H1 (cell line): ENCODE data around the gene PXDC1. TPM values are rescaled to one million over a fixed set of nuclear protein-coding genes. Genes with fewer than 3 reads are reported as not detected.
A peak's percentile ranks its signal among the peaks of the same experiment; 100 is the strongest.

Source experiments
- CTCF ChIA-PET: fragments of 300-600 bp; sonication (Branson Sonifier 250); formaldehyde crosslinking; loops from one replicate; lab custom pipeline; 2021; ENCODE audit not compliant: partially characterized antibody; lab: Charles Lee
- POLR2A ChIA-PET: fragments of 300-600 bp; sonication (Branson Sonifier 250); formaldehyde crosslinking; loops from one replicate; lab custom pipeline; 2021; ENCODE audit warnings: inconsistent platforms; ENCODE audit not compliant: partially characterized antibody; lab: Charles Lee
- DNase-seq, 2 experiments: peaks; one replicate each; pipeline versions ENCODE4 v3.0.0 to v3.0.0-alpha.2; 2010 to 2022; ENCODE audit warnings: low spot score in 2 of 2, low read depth in 1 of 2, mixed read lengths in 1 of 2
- FAIRE-seq: peaks from 2 replicates; lab custom pipeline; 2011; peaks lifted over from hg19 to GRCh38; lab: Jason Lieb, UNC
- H2AFZ ChIP-seq: 2 replicates; pipeline ENCODE4 v1.8.1; 2012; ENCODE audit warnings: low read length, inconsistent platforms
- H2AK5ac ChIP-seq: 2 replicates; pipeline ENCODE4 v1.6.1; 2013; ENCODE audit warnings: low read depth, low read length
- H2BK120ac ChIP-seq: replicated peaks from 2 replicates; pipeline ENCODE3; 2013; ENCODE audit warnings: low read depth, low read length, inconsistent platforms
- H2BK12ac ChIP-seq: 2 replicates; pipeline ENCODE4 v1.6.1; 2013; ENCODE audit warnings: low read depth, low read length
- H2BK15ac ChIP-seq: 2 replicates; pipeline ENCODE4 v1.6.1; 2013; ENCODE audit warnings: low read length
- H2BK20ac ChIP-seq: 2 replicates; pipeline ENCODE4 v1.6.1; 2013; ENCODE audit warnings: low read length
- H2BK5ac ChIP-seq: 2 replicates; pipeline ENCODE4 v1.6.1; 2013; ENCODE audit warnings: low read depth, low read length
- H3K14ac ChIP-seq: 2 replicates; pipeline ENCODE4 v1.6.1; 2013; ENCODE audit warnings: inconsistent platforms; ENCODE audit not compliant: insufficient read length
- H3K18ac ChIP-seq: 2 replicates; pipeline ENCODE4 v1.6.1; 2013; ENCODE audit warnings: low read length; ENCODE audit errors: extremely low read depth
- H3K23ac ChIP-seq: 2 replicates; pipeline ENCODE4 v1.6.1; 2013; ENCODE audit warnings: inconsistent platforms; ENCODE audit not compliant: insufficient read length
- H3K23me2 ChIP-seq: 2 replicates; pipeline ENCODE4 v1.6.1; 2013; ENCODE audit warnings: low read depth, low read length
- H3K27ac ChIP-seq: 2 replicates; pipeline ENCODE4 v1.6.1; 2011; ENCODE audit warnings: low read depth, low read length, inconsistent platforms
- H3K27me3 ChIP-seq, 4 experiments: replicated peaks in 1 of 4; 1 replicate in 1 of 4; 2 replicates in 3 of 4; pipeline versions ENCODE4 v1.6.1 to v1.8.1; 2011 to 2013; ENCODE audit warnings: low read length in 3 of 4, mild to moderate bottlenecking in 3 of 4, inconsistent platforms in 2 of 4, mixed read lengths in 2 of 4, moderate library complexity in 1 of 4; ENCODE audit not compliant: control insufficient read depth in 3 of 4, insufficient read depth in 3 of 4; ENCODE audit errors: extremely low read depth in 1 of 4
- H3K36me3 ChIP-seq, 4 experiments: 2 replicates each; pipeline versions ENCODE4 v1.6.1 to v1.8.1; 2011 to 2013; ENCODE audit warnings: mild to moderate bottlenecking in 4 of 4, low read length in 3 of 4, moderate library complexity in 2 of 4, control low read depth in 1 of 4, inconsistent platforms in 1 of 4; ENCODE audit not compliant: insufficient read depth in 4 of 4, control insufficient read depth in 2 of 4
- H3K4ac ChIP-seq: replicated peaks from 2 replicates; pipeline ENCODE3; 2013; ENCODE audit warnings: low read length, low read depth, mixed read lengths, inconsistent platforms; ENCODE audit not compliant: insufficient read length
- H3K4me1 ChIP-seq, 4 experiments: replicated peaks in 1 of 4; 1 replicate in 1 of 4; 2 replicates in 3 of 4; pipeline versions ENCODE4 v1.6.1 to v1.8.1; 2011 to 2013; ENCODE audit warnings: low read length in 3 of 4, inconsistent platforms in 2 of 4, mixed read lengths in 1 of 4; ENCODE audit not compliant: insufficient read depth in 4 of 4, control insufficient read depth in 3 of 4
- H3K4me2 ChIP-seq, 2 experiments: 2 replicates each; pipeline versions ENCODE4 v1.6.1 to v1.8.1; 2011 to 2013; ENCODE audit warnings: low read depth in 2 of 2, low read length in 2 of 2, control low read depth in 1 of 2, inconsistent platforms in 1 of 2, mild to moderate bottlenecking in 1 of 2; ENCODE audit not compliant: insufficient read depth in 1 of 2
- H3K4me3 ChIP-seq, 4 experiments: fragments of 200-600, 300-600 bp in 1 of 4; sonication (generic), shearing (Covaris generic), sonication (Bioruptor Twin) in 1 of 4; 2 replicates each; pipeline versions ENCODE4 v1.5.1 to v1.8.1; 2011 to 2016; ENCODE audit warnings: low read length in 4 of 4, low read depth in 3 of 4, control low read depth in 2 of 4, inconsistent platforms in 2 of 4, mild to moderate bottlenecking in 2 of 4, mixed read lengths in 1 of 4, moderate library complexity in 1 of 4; ENCODE audit not compliant: insufficient read depth in 2 of 4; ENCODE audit errors: extremely low read depth in 1 of 4
- H3K56ac ChIP-seq: replicated peaks from 2 replicates; pipeline ENCODE3; 2013; ENCODE audit warnings: low read depth, mild to moderate bottlenecking, mixed read lengths, low read length, inconsistent platforms; ENCODE audit not compliant: insufficient read length
- H3K79me1 ChIP-seq: 2 replicates; pipeline ENCODE4 v1.6.1; 2013; ENCODE audit warnings: low read depth, low read length, control low read depth
- H3K79me2 ChIP-seq, 2 experiments: 2 replicates each; pipeline versions ENCODE4 v1.6.1 to v1.8.1; 2012 to 2013; ENCODE audit warnings: low read length in 2 of 2, mild to moderate bottlenecking in 2 of 2, inconsistent platforms in 1 of 2; ENCODE audit not compliant: insufficient read depth in 2 of 2, control insufficient read depth in 1 of 2
- H3K9ac ChIP-seq, 4 experiments: replicated peaks in 1 of 4; 1 replicate in 1 of 4; 2 replicates in 3 of 4; pipeline versions ENCODE4 v1.6.1 to v1.8.1; 2011 to 2013; ENCODE audit warnings: low read depth in 3 of 4, low read length in 3 of 4, control low read depth in 2 of 4, mild to moderate bottlenecking in 2 of 4, moderate library complexity in 2 of 4, inconsistent platforms in 1 of 4; ENCODE audit errors: extremely low read depth in 1 of 4
- H3K9me3 ChIP-seq, 2 experiments: 2 replicates each; pipeline versions ENCODE4 v1.6.1 to v1.8.1; 2012 to 2013; ENCODE audit warnings: mild to moderate bottlenecking in 2 of 2, moderate library complexity in 2 of 2, control low read depth in 1 of 2, inconsistent platforms in 1 of 2, low read depth in 1 of 2, low read length in 1 of 2, mixed read lengths in 1 of 2; ENCODE audit not compliant: insufficient read depth in 2 of 2
- H4K20me1 ChIP-seq, 2 experiments: replicated peaks in 1 of 2; 2 replicates each; pipeline versions ENCODE3 to v1.8.1; 2011 to 2013; ENCODE audit warnings: inconsistent platforms in 2 of 2, low read length in 2 of 2, mild to moderate bottlenecking in 1 of 2; ENCODE audit not compliant: insufficient read depth in 2 of 2, control insufficient read depth in 1 of 2
- H4K5ac ChIP-seq: 2 replicates; pipeline ENCODE4 v1.6.1; 2013; ENCODE audit warnings: low read length, low read depth, mixed read lengths, inconsistent platforms; ENCODE audit not compliant: insufficient read length
- H4K8ac ChIP-seq: 2 replicates; pipeline ENCODE4 v1.8.0; 2013; ENCODE audit warnings: mild to moderate bottlenecking, moderate library complexity, low read length, inconsistent platforms; ENCODE audit not compliant: insufficient read depth; ENCODE audit errors: extremely low read depth
- H4K91ac ChIP-seq: replicated peaks from 2 replicates; pipeline ENCODE3; 2013; ENCODE audit warnings: low read length, mixed read lengths, inconsistent platforms; ENCODE audit not compliant: insufficient read length
- ASH2L ChIP-seq: fragments of 200-600, 300-600 bp; sonication (generic); IDR thresholded peaks from one replicate; pipeline ENCODE4 v1.7.1; 2017; ENCODE audit warnings: low read length
- CBX8 ChIP-seq: fragments of 300-800, 300-1000 bp; sonication (generic); IDR thresholded peaks from 2 replicates; pipeline ENCODE4 v1.7.1; 2016; ENCODE audit warnings: low read depth, low read length, borderline replicate concordance
- JUND ChIP-seq: IDR thresholded peaks from 2 replicates; pipeline ENCODE4 v1.6.1; 2011; ENCODE audit warnings: mild to moderate bottlenecking, improper control_type of control experiment, low read length
- MAFK ChIP-seq: IDR thresholded peaks from 2 replicates; pipeline ENCODE4 v1.6.1; 2012; ENCODE audit warnings: low read depth, mild to moderate bottlenecking, improper control_type of control experiment, low read length
- NANOG ChIP-seq: IDR thresholded peaks from 2 replicates; pipeline ENCODE4 v1.6.1; 2011; ENCODE audit warnings: low read length, low read depth, mild to moderate bottlenecking, inconsistent platforms; ENCODE audit not compliant: insufficient read depth, poor library complexity, severe bottlenecking
- RBBP5 ChIP-seq: IDR thresholded peaks from 2 replicates; pipeline ENCODE4 v1.7.1; 2012; ENCODE audit warnings: low read depth, mild to moderate bottlenecking, inconsistent platforms, low read length, moderate library complexity, borderline replicate concordance
- SIN3A ChIP-seq, 2 experiments: IDR thresholded peaks in 1 of 2; conservative IDR thresholded peaks in 1 of 2; 2 replicates each; pipeline ENCODE4 v1.6.1; 2011 to 2012; ENCODE audit warnings: low read length in 2 of 2, improper control_type of control experiment in 1 of 2, low read depth in 1 of 2, mild to moderate bottlenecking in 1 of 2
- SIX5 ChIP-seq: IDR thresholded peaks from 2 replicates; pipeline ENCODE4 v1.6.1; 2011; ENCODE audit warnings: mild to moderate bottlenecking, low read depth, low read length
- SP1 ChIP-seq: IDR thresholded peaks from 2 replicates; pipeline ENCODE4 v1.6.1; 2011; ENCODE audit warnings: low read depth, low read length
- SRF ChIP-seq: IDR thresholded peaks from 2 replicates; pipeline ENCODE4 v1.6.1; 2011; ENCODE audit warnings: mild to moderate bottlenecking, low read depth, low read length, moderate library complexity
- TAF1 ChIP-seq: IDR thresholded peaks from 2 replicates; pipeline ENCODE4 v1.6.1; 2011; ENCODE audit warnings: mild to moderate bottlenecking, low read depth, low read length
- TEAD4 ChIP-seq: IDR thresholded peaks from 2 replicates; pipeline ENCODE4 v1.6.1; 2012; ENCODE audit warnings: low read depth, low read length, inconsistent platforms, mixed read lengths
- YY1 ChIP-seq: IDR thresholded peaks from 2 replicates; pipeline ENCODE4 v1.6.1; 2011; ENCODE audit warnings: low read depth, mild to moderate bottlenecking, low read length
- WGBS, 2 experiments: shearing (Covaris generic) in 1 of 2; methylation state at CpG; one replicate each; pipeline versions ENCODE4 v1.1.6 to v1.1.7; 2013 to 2015; ENCODE audit warnings: low lambda C conversion rate in 2 of 2, mixed read lengths in 2 of 2, inconsistent platforms in 1 of 2, low coverage in 1 of 2, missing lambda C conversion rate in 1 of 2; ENCODE audit not compliant: insufficient replicate concordance in 2 of 2, insufficient coverage in 1 of 2, insufficient read length in 1 of 2; ENCODE audit errors: extremely low coverage in 1 of 2, missing lambda C conversion rate in 1 of 2; 5-methylcytosine and 5-hydroxymethylcytosine counted together
- polyA plus RNA-seq, 7 experiments: library from polyadenylated mRNA; depleted of rRNA in 3 of 7; stranded (reverse) in 5 of 7; unstranded in 2 of 7; fragments of >200 nt in 5 of 7; fragments of 200-250 nt in 2 of 7; gene quantifications; 1 replicate in 5 of 7; 2 replicates in 1 of 7; 4 replicates in 1 of 7; pipeline versions ENCODE4 v1.2.1 to v1.2.3, GENCODE V29; 2011 to 2013; ENCODE audit warnings: missing spikeins in 2 of 7, mixed read lengths in 2 of 7
- total RNA-seq: library from RNA; stranded (reverse); fragmentation: NEBNext Ultra II Directional; extraction: Animal tissue kit (Norgen Biotek cat#: 25700); gene quantifications from 2 replicates; pipeline ENCODE4 v1.2.1, GENCODE V29; 2021

PXDC1 gene
- total and polyA plus RNA-seq, 2 of the 8 experiments (the other 6 are each of a cell fraction or from before 2014, with no cell fraction given) = 1.7 to 2.0 TPM

DNA sequence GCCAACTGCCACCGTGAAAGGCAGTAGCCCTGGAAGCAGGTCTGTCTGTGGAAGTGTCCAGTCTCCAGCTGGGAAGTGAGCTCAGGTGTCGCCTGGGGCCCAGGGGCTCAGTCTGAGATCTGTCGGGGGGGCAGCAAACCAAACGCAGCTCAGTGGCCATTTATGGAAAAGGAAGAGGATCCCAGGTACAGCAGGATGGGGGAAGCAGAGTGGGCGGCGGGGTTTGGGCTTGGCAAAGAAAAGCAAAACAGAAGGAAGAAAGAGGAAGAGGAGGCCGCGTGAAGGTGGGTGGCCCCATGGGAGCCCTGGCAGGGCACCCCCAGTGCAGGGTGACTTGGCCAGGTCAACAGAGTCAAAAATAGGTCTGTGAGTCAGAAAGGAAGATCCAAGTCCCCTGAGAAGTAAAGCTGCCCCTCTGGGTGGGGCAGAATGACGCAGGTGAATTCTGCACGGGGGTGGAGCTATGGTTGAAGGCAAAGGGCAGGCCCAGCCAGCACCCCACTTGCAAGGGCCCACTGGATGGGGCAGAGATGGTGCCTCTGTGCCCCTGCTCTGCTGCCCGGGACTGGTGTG is 5.3 kb downstream of the PXDC1 start:
- H3K9ac ChIP-seq = no peak overlapping the region
- H4K91ac ChIP-seq = no peak overlapping the region
- no peak overlapping the region for H3K56ac ChIP-seq
- no peak overlapping the region for H2BK15ac ChIP-seq
- peaks cover 5 to 24% (median 17%) of the 10 kb centered on the region in 4 experiments for H3K27me3 ChIP-seq
- no peak overlapping the region for H3K4ac ChIP-seq
- H3K14ac ChIP-seq = no peak overlapping the region
- ChIA-PET POLR2A (interaction anchor here (0.6 kb wide), 2 partner anchors 81 to 84 kb away, joined by 3 read pairs; no protein-coding TSS in a partner anchor), CTCF (interaction anchor here (0.8 to 8.8 kb wide), 28 partner anchors 10 to 465 kb away, joined by 3 to 82 read pairs (median 3); partner anchors contain the start of gene FAM50B)
- FAIRE-seq (no peak), DNase-seq (no peak)
- peaks cover 7% of the 10 kb centered on the region; the same call in 1 of the 2 replicates for H3K23me2 ChIP-seq
- H4K8ac ChIP-seq = no peak overlapping the region
- H4K5ac ChIP-seq = no peak overlapping the region
- no peaks in the 10 kb centered on the region for H3K36me3 ChIP-seq
- no peak overlapping the region for H2BK20ac ChIP-seq
- H3K18ac ChIP-seq = no peak overlapping the region
- H2BK12ac ChIP-seq = peak overlapping the region; percentile 63; the same call in 1 of the 2 replicates
- H3K27ac ChIP-seq = no peak overlapping the region
- 85% methylated on average over 11 of the region's 11 CpGs; no CpG with 5 or more reads in 1 of the 2 experiments for WGBS, 2 experiments
- no peak overlapping the region for H3K23ac ChIP-seq
- H2AK5ac ChIP-seq = no peak overlapping the region
- peaks cover 0 to 12% (median 9%) of the 10 kb centered on the region in 4 experiments; a peak in 6 of 7 replicates for H3K4me1 ChIP-seq
- no peak overlapping the region for H3K4me3 ChIP-seq
- H3K79me2 ChIP-seq = no peaks in the 10 kb centered on the region
- 0 out of 2 replicates have a peak overlapping the region, but pooled peaks have one; percentile 44 for H2BK5ac ChIP-seq
- no peak overlapping the region for H2AFZ ChIP-seq
- H2BK120ac ChIP-seq = no peak overlapping the region
- no peaks in the 10 kb centered on the region for H3K79me1 ChIP-seq
- H3K9me3 ChIP-seq = no peaks in the 10 kb centered on the region
- H3K4me2 ChIP-seq = no peak overlapping the region
- peaks cover 0 to 2% of the 10 kb centered on the region in 2 experiments for H4K20me1 ChIP-seq
- TF ChIP-seq TAF1 (no peak), MAFK (no peak), NANOG (no peak), SP1 (no peak), SIN3A (conservative IDR thresholded peaks at IDR 0.05 in 1 of 2, IDR thresholded peaks at IDR 0.05 in 1 of 2; ENCODE audit: low read depth in 1 of 2, low read length in 2 of 2) (no peak), ASH2L (no peak), JUND (no peak), CBX8 (no peak), SIX5 (no peak), TEAD4 (no peak), YY1 (no peak), SRF (no peak), RBBP5 (no peak)
